ENCODE results near the gene SDK1. TPM values are rescaled to one million over a fixed set of nuclear protein-coding genes. Genes with fewer than 3 reads are reported as not detected.

The SDK1 gene
- total RNA-seq, 2 experiments from 2014 or later, result 0.19 to 0.36 TPM

DNA sequence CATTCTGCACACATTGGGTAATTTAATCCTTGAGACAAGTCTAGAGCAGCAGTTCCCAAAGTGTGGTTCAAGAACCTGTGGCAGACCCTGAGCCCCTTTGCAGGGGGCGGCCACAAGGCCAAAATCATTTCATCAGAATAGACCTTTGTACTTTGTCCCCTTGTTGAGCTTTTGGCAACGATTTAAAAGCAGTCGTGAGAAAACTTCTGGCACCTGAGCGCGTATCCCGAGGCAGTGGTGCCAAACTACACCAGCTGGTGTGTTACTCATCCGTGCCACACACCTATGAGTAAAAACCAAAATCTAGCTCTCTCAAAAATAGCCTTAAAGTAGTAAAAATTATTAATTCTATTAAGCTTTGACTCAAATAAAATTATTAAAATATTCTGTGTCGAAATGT lies 306.8 kb downstream of the SDK1 start:
- TF ChIP-seq EZH2phosphoT487 (IDR thresholded peaks at IDR 0.05; ENCODE audit: borderline replicate concordance, low read depth, low read length) (no peak), CTCF (conservative IDR thresholded peaks at IDR 0.05; ENCODE audit: low read length) (no peak)
- H3K4me2 ChIP-seq (ENCODE audit: low read length), result no peak overlapping the region

DNA sequence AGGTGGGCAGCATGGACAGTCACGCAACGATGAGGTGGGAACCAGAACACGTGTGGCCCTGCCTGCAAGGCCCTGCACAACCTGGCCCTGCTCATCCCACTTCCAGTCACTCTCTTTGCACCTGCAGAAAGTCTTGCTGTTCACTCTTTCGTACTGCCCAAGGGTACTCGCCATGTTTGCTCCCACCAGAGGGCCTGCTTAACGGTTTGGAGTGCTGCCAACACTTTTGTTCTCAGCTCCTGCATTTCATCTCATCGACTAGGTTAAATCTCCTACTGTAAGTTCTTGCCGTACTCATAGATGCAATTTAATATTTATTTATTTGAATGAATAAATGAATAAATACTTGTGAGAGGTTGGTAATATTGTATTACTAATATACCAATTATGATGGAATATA lies 315.3 kb downstream of the SDK1 start:
- Histone ChIP-seq H3K4me1 (ENCODE audit: insufficient read depth, low read length, poor library complexity, severe bottlenecking) (no peaks in the 10 kb centered on the region), H3K79me2 (ENCODE audit: insufficient read depth, low read depth, low read length) (no peaks in the 10 kb centered on the region), H3K4me2 (ENCODE audit: low read length) (no peak overlapping the region), H3K9me3 (ENCODE audit: low read length) (no peaks in the 10 kb centered on the region), H2AFZ (ENCODE audit: low read length) (no peak overlapping the region), H3K36me3 (ENCODE audit: insufficient read depth, low read length) (no peaks in the 10 kb centered on the region), H3K9me2 (ENCODE audit: insufficient read depth, low read length) (no peaks in the 10 kb centered on the region), H3K27ac (ENCODE audit: low read depth, low read length, poor library complexity, severe bottlenecking) (no peak overlapping the region), H4K20me1 (ENCODE audit: insufficient read depth, low read length) (no peaks in the 10 kb centered on the region), H3K4me3 (ENCODE audit: low read depth, low read length, poor library complexity, severe bottlenecking) (no peak overlapping the region)
- POLR2A ChIA-PET, result no interaction called here
- intact Hi-C loops (cut with micrococcal nuclease; ENCODE audit: unreplicated experiment), result no loop called here
- TF ChIP-seq CTCF (conservative IDR thresholded peaks at IDR 0.05; ENCODE audit: low read length), result no peak
- TF ChIP-seq EZH2phosphoT487 (IDR thresholded peaks at IDR 0.05; ENCODE audit: borderline replicate concordance, low read depth, low read length), result no peak
- BruUV-seq (replicated peaks), result no TSS peak
- DNase-seq (ENCODE audit: low spot score), result no peak
- CTCF ChIA-PET (ENCODE audit: unreplicated experiment), result no interaction called here

More for the DNA sequence above, 306.8 kb downstream of the SDK1 start:
- POLR2A ChIA-PET, result interaction anchor here (3.1 kb wide), 1 partner anchor 11 kb away, joined by 9 read pairs; no protein-coding TSS in a partner anchor
- BruUV-seq (replicated peaks), result no TSS peak
- Histone ChIP-seq H3K79me2 (ENCODE audit: insufficient read depth, low read depth, low read length) (no peaks in the 10 kb centered on the region), H2AFZ (ENCODE audit: low read length) (no peak overlapping the region), H3K4me3 (ENCODE audit: low read depth, low read length, poor library complexity, severe bottlenecking) (no peak overlapping the region), H4K20me1 (ENCODE audit: insufficient read depth, low read length) (no peaks in the 10 kb centered on the region), H3K9me2 (ENCODE audit: insufficient read depth, low read length) (no peaks in the 10 kb centered on the region), H3K9me3 (ENCODE audit: low read length) (no peaks in the 10 kb centered on the region), H3K36me3 (ENCODE audit: insufficient read depth, low read length) (no peaks in the 10 kb centered on the region), H3K27ac (ENCODE audit: low read depth, low read length, poor library complexity, severe bottlenecking) (no peak overlapping the region), H3K4me1 (ENCODE audit: insufficient read depth, low read length, poor library complexity, severe bottlenecking) (no peaks in the 10 kb centered on the region)
- CTCF ChIA-PET (ENCODE audit: unreplicated experiment), result no interaction called here
- intact Hi-C loops (cut with micrococcal nuclease; ENCODE audit: unreplicated experiment), result no loop called here
- no peak for DNase-seq (ENCODE audit: low spot score)

DNA sequence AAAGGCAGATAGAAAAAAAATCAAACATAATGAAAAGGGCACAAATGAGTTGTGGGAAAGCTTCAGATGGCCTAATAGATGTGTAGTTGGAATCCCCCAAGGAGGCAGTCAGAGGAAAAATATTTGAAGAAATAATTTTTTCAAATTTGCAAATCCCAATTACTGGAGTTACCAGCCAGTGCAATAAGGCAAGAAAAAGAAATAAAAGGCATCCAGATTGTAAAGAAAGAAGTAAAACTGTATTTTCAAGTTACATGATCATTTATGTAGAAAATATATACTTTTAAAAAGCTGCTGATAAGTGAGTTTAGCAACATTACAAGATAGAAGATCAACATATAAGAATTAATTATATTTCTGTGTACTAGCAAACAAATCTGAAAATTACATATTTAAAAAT lies 329.0 kb downstream of the SDK1 start:
- ChIA-PET CTCF (ENCODE audit: unreplicated experiment) (no interaction called here), POLR2A (interaction anchor here (0.6 kb wide), 2 partner anchors 14 to 53 kb away, joined by 3 read pairs; no protein-coding TSS in a partner anchor)
- peaks cover 9% of the 10 kb centered on the region; the same call in 1 of the 2 replicates for H3K9me3 ChIP-seq (ENCODE audit: low read length)
- H3K4me3 ChIP-seq (ENCODE audit: low read depth, low read length, poor library complexity, severe bottlenecking), result no peak overlapping the region
- no peaks in the 10 kb centered on the region for H3K9me2 ChIP-seq (ENCODE audit: insufficient read depth, low read length)
- H4K20me1 ChIP-seq (ENCODE audit: insufficient read depth, low read length), result no peaks in the 10 kb centered on the region
- H3K79me2 ChIP-seq (ENCODE audit: insufficient read depth, low read depth, low read length), result no peaks in the 10 kb centered on the region
- H3K27ac ChIP-seq (ENCODE audit: low read depth, low read length, poor library complexity, severe bottlenecking), result no peak overlapping the region
- H2AFZ ChIP-seq (ENCODE audit: low read length), result no peak overlapping the region
- H3K36me3 ChIP-seq (ENCODE audit: insufficient read depth, low read length), result no peaks in the 10 kb centered on the region
- no peak for TF ChIP-seq EZH2phosphoT487 (IDR thresholded peaks at IDR 0.05; ENCODE audit: borderline replicate concordance, low read depth, low read length)
- TF ChIP-seq CTCF (conservative IDR thresholded peaks at IDR 0.05; ENCODE audit: low read length), result no peak
- no TSS peak for BruUV-seq (replicated peaks)
- no peaks in the 10 kb centered on the region for H3K4me1 ChIP-seq (ENCODE audit: insufficient read depth, low read length, poor library complexity, severe bottlenecking)
- intact Hi-C loops (cut with micrococcal nuclease; ENCODE audit: unreplicated experiment), result no loop called here
- H3K4me2 ChIP-seq (ENCODE audit: low read length), result no peak overlapping the region
- no peak for DNase-seq (ENCODE audit: low spot score)

Data from OCI-LY7 (cell line).